Liver (tissue), 3 donors: Measurements from ENCODE around the gene KRT84.

ENCODE experiments used
- JUND ChIP-seq, 2 donors: IDR thresholded peaks; 2 replicates each; pipeline ENCODE4 v1.6.1; 2016; ENCODE audit warnings: antibody characterized with exemption in 2 of 2
- TF ChIP-seq, protein P1 (sequence below): fragments of 150-350 bp; IDR thresholded peaks from 2 replicates; pipeline ENCODE4 v1.5.1; 2017; ENCODE audit warnings: improper control_type of control experiment, low read depth, low read length; ENCODE audit not compliant: missing input control
- donor health status: healthy.
- donor health status: healthy.

DNA sequence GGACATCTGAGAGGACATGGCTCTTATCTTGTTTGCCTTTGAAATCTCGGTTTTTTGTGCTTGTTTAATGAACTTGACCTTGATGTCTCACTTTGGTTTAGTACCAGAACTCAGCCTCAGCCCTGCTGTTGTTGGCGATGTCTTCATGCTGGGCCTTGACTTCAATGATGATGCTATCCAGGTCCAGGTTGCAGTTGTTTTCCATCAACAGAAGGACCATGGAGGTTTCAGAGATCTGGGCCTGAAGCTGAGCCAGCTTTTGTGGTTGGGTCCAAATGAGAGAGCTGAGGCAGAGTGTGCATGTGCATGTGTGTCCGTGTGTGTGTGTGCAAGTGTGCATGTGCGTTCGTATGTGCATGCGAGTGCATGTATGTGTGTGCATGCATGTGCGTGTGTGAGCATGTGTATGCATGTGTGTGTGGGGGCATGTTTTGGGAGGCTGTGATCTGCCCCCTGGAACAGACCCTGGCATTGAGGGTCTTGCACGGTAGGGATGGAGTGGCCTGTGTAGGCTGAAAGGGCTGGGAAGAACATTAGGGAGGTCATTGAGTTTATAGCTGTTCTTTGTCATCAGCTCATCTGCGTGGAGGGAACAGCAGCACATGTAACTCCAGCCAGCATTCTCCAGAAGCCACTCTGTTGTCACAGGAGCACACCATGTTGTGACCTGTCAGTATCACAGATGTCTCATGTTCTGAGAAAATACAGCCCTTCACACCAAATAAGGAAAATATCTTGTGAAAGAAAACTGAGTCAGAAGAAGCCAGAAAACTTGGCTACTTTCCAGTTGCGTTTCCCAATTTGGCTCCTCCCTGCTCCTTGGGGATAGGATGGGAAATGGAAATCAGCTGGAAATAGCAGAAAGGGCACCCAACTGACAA lies 30.7 kb upstream of the KRT84 start:
- TF ChIP-seq, protein P1, sequence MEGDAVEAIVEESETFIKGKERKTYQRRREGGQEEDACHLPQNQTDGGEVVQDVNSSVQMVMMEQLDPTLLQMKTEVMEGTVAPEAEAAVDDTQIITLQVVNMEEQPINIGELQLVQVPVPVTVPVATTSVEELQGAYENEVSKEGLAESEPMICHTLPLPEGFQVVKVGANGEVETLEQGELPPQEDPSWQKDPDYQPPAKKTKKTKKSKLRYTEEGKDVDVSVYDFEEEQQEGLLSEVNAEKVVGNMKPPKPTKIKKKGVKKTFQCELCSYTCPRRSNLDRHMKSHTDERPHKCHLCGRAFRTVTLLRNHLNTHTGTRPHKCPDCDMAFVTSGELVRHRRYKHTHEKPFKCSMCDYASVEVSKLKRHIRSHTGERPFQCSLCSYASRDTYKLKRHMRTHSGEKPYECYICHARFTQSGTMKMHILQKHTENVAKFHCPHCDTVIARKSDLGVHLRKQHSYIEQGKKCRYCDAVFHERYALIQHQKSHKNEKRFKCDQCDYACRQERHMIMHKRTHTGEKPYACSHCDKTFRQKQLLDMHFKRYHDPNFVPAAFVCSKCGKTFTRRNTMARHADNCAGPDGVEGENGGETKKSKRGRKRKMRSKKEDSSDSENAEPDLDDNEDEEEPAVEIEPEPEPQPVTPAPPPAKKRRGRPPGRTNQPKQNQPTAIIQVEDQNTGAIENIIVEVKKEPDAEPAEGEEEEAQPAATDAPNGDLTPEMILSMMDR, result no peak
- no peak for TF ChIP-seq JUND (IDR thresholded peaks at IDR 0.05)
